Measurements from ENCODE around the gene SNED1. TPM values are rescaled to one million over a fixed set of nuclear protein-coding genes. Genes with fewer than 3 reads are reported as not detected.

Gene SNED1
- polyA plus RNA-seq, 1 donor from 2014 or later = 0.32 TPM

DNA sequence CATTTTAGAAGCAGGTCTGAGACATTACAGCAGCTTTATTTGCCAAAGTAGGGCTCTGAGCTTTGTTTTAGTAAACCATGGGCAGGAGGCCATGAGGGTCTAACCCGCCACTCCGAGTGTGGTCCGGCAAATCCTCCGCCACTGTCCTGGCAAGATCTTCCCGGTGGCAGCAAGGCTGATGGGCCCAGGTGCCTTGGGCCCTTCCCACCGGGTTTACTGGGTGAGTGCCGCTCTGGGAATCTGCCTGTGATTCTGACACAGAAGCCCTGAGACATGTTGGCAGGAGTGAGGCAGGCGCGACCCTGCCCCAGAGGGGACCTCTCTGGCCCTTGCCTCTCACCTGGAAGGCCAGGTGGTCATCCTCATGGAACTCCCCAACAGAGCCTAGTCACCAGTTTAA is 73.7 kb downstream of the SNED1 start:
- Histone ChIP-seq H2AFZ (ENCODE audit: low read depth, low read length) (no peak overlapping the region), H4K20me1 (ENCODE audit: insufficient read depth) (no peaks in the 10 kb centered on the region), H3K4me3 (ENCODE audit: low read length) (no peak overlapping the region), H3F3A (ENCODE audit: insufficient read depth, low read length, poor library complexity, severe bottlenecking) (no peaks in the 10 kb centered on the region), H3K9ac (ENCODE audit: low read length) (no peak overlapping the region), H3K79me2 (replicated peaks; ENCODE audit: insufficient read depth, low read length) (no peaks in the 10 kb centered on the region), H3K9me2 (ENCODE audit: insufficient read depth, low read length) (no peaks in the 10 kb centered on the region), H3K27me3 (ENCODE audit: insufficient read depth, low read depth, low read length) (no peaks in the 10 kb centered on the region), H3K4me2 (ENCODE audit: low read length) (no peak overlapping the region), H3K27ac (ENCODE audit: low read length) (no peak overlapping the region), H3K9me3 (ENCODE audit: low read length) (no peaks in the 10 kb centered on the region), H3K36me3 (ENCODE audit: insufficient read depth, low read length) (no peaks in the 10 kb centered on the region)
- TF ChIP-seq SMC3 (conservative IDR thresholded peaks at IDR 0.05; ENCODE audit: poor library complexity) = no peak
- no peak for TF ChIP-seq MXI1 (conservative IDR thresholded peaks at IDR 0.05; ENCODE audit: poor library complexity, severe bottlenecking)
- TF ChIP-seq, protein P1, sequence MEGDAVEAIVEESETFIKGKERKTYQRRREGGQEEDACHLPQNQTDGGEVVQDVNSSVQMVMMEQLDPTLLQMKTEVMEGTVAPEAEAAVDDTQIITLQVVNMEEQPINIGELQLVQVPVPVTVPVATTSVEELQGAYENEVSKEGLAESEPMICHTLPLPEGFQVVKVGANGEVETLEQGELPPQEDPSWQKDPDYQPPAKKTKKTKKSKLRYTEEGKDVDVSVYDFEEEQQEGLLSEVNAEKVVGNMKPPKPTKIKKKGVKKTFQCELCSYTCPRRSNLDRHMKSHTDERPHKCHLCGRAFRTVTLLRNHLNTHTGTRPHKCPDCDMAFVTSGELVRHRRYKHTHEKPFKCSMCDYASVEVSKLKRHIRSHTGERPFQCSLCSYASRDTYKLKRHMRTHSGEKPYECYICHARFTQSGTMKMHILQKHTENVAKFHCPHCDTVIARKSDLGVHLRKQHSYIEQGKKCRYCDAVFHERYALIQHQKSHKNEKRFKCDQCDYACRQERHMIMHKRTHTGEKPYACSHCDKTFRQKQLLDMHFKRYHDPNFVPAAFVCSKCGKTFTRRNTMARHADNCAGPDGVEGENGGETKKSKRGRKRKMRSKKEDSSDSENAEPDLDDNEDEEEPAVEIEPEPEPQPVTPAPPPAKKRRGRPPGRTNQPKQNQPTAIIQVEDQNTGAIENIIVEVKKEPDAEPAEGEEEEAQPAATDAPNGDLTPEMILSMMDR (IDR thresholded peaks at IDR 0.05; ENCODE audit: poor library complexity, severe bottlenecking) = no peak
- TF ChIP-seq TAF1 (IDR thresholded peaks at IDR 0.05; ENCODE audit: low read depth) = no peak
- no peak for TF ChIP-seq EP300 (conservative IDR thresholded peaks at IDR 0.05; ENCODE audit: poor library complexity, severe bottlenecking)
- TF ChIP-seq EZH2 (IDR thresholded peaks at IDR 0.05; ENCODE audit: borderline replicate concordance, insufficient read depth, low read length, poor library complexity, severe bottlenecking) = no peak
- TF ChIP-seq, protein P2, sequence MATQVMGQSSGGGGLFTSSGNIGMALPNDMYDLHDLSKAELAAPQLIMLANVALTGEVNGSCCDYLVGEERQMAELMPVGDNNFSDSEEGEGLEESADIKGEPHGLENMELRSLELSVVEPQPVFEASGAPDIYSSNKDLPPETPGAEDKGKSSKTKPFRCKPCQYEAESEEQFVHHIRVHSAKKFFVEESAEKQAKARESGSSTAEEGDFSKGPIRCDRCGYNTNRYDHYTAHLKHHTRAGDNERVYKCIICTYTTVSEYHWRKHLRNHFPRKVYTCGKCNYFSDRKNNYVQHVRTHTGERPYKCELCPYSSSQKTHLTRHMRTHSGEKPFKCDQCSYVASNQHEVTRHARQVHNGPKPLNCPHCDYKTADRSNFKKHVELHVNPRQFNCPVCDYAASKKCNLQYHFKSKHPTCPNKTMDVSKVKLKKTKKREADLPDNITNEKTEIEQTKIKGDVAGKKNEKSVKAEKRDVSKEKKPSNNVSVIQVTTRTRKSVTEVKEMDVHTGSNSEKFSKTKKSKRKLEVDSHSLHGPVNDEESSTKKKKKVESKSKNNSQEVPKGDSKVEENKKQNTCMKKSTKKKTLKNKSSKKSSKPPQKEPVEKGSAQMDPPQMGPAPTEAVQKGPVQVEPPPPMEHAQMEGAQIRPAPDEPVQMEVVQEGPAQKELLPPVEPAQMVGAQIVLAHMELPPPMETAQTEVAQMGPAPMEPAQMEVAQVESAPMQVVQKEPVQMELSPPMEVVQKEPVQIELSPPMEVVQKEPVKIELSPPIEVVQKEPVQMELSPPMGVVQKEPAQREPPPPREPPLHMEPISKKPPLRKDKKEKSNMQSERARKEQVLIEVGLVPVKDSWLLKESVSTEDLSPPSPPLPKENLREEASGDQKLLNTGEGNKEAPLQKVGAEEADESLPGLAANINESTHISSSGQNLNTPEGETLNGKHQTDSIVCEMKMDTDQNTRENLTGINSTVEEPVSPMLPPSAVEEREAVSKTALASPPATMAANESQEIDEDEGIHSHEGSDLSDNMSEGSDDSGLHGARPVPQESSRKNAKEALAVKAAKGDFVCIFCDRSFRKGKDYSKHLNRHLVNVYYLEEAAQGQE (IDR thresholded peaks at IDR 0.05; ENCODE audit: borderline replicate concordance) = no peak
- no peak for TF ChIP-seq POLR2AphosphoS5 (IDR thresholded peaks at IDR 0.05)
- no peak for TF ChIP-seq RAD21 (conservative IDR thresholded peaks at IDR 0.05)

DNA sequence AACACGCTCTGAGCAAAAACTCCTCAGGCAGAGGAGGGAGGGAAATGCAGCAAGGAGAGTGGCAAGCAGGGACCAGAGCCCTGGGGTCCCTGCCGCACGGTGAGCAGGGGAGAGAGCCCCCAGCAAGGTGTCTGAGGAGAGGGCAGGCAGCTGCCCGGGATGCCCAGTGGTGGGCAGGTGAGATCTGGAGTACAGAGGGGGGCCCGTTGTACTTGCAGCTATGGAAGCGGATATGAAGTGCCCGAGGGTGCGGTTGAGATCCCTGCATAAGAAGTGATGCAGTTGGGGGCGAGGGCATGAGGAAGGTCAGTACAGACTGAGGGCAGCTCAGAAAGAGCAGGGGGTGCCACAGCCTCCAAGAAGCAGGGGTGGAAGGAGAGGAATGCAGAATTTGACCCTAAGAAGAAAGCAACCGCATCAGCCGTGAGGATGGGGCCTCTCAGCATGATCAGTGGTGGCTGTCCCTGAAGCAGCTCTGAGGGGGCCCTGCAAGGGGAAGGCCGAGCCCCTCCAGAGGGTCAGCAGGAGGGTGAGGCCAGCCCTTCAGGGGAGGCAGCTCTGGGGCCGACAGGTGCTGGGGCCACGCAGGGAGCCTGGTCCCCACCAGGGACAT is 74.2 kb downstream of the SNED1 start:
- H3K27ac ChIP-seq (ENCODE audit: low read length) = no peak overlapping the region
- H3F3A ChIP-seq (ENCODE audit: insufficient read depth, low read length, poor library complexity, severe bottlenecking) = no peaks in the 10 kb centered on the region
- H3K36me3 ChIP-seq (ENCODE audit: insufficient read depth, low read length) = no peaks in the 10 kb centered on the region
- H3K79me2 ChIP-seq (replicated peaks; ENCODE audit: insufficient read depth, low read length) = no peaks in the 10 kb centered on the region
- TF ChIP-seq, protein P2 (IDR thresholded peaks at IDR 0.05; ENCODE audit: borderline replicate concordance) = no peak
- TF ChIP-seq TAF1 (IDR thresholded peaks at IDR 0.05; ENCODE audit: low read depth) (no peak), MXI1 (conservative IDR thresholded peaks at IDR 0.05; ENCODE audit: poor library complexity, severe bottlenecking) (no peak), RAD21 (conservative IDR thresholded peaks at IDR 0.05) (no peak), EZH2 (IDR thresholded peaks at IDR 0.05; ENCODE audit: borderline replicate concordance, insufficient read depth, low read length, poor library complexity, severe bottlenecking) (no peak), EP300 (conservative IDR thresholded peaks at IDR 0.05; ENCODE audit: poor library complexity, severe bottlenecking) (no peak), POLR2AphosphoS5 (IDR thresholded peaks at IDR 0.05) (no peak), SMC3 (conservative IDR thresholded peaks at IDR 0.05; ENCODE audit: poor library complexity) (no peak)
- TF ChIP-seq, protein P1 (IDR thresholded peaks at IDR 0.05; ENCODE audit: poor library complexity, severe bottlenecking) = no peak
- H3K9me3 ChIP-seq (ENCODE audit: low read length) = no peaks in the 10 kb centered on the region
- H3K4me3 ChIP-seq (ENCODE audit: low read length) = no peak overlapping the region
- no peaks in the 10 kb centered on the region for H3K9me2 ChIP-seq (ENCODE audit: insufficient read depth, low read length)
- no peaks in the 10 kb centered on the region for H4K20me1 ChIP-seq (ENCODE audit: insufficient read depth)
- no peak overlapping the region for H2AFZ ChIP-seq (ENCODE audit: low read depth, low read length)
- no peaks in the 10 kb centered on the region for H3K27me3 ChIP-seq (ENCODE audit: insufficient read depth, low read depth, low read length)
- no peak overlapping the region for H3K9ac ChIP-seq (ENCODE audit: low read length)
- no peak overlapping the region for H3K4me2 ChIP-seq (ENCODE audit: low read length)

Data from neural cell (in vitro differentiated cells).